ENCODE measurements around the gene NSMCE3.

The NSMCE3 gene

DNA sequence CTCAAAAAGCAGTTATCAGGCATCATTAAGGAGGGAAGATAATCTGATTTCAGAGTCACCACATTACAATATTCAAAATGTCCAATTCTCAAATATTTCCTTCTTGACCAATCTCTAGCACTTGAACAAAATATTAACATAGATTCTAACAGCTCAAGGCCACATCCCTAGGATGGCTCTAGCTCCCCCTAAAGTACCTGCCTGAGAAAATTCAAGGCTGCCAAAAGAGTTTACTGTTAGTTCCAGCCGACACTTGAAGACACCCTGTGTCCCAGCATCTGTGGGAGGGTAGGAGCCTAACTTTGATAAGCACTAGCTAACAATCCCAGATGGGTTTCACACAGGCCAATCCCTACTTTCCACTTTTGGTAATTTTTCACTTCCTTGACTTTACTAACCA, 10.4 kb downstream of the NSMCE3 start:
- no peaks in the 10 kb centered on the region for H3K36me3 ChIP-seq (ENCODE audit: insufficient read depth, low read length)
- H3F3A ChIP-seq (ENCODE audit: insufficient read depth, low read length), result no peaks in the 10 kb centered on the region
- no peaks in the 10 kb centered on the region for H3K79me2 ChIP-seq (ENCODE audit: insufficient read depth, low read length)
- H3K4me2 ChIP-seq (ENCODE audit: low read length), result no peak overlapping the region
- no peaks in the 10 kb centered on the region for H3K4me1 ChIP-seq (ENCODE audit: insufficient read depth, low read length, severe bottlenecking)
- H3K4me3 ChIP-seq (ENCODE audit: low read depth, low read length, poor library complexity, severe bottlenecking), result no peak overlapping the region
- H3K27ac ChIP-seq (ENCODE audit: low read depth, low read length, poor library complexity, severe bottlenecking), result no peak overlapping the region
- no peak overlapping the region for H2AFZ ChIP-seq (ENCODE audit: low read length)
- H3K9ac ChIP-seq (ENCODE audit: low read length), result no peak overlapping the region
- H3K9me3 ChIP-seq (ENCODE audit: low read length), result no peaks in the 10 kb centered on the region
- H4K20me1 ChIP-seq (ENCODE audit: insufficient read depth, low read length), result no peaks in the 10 kb centered on the region
- H3K9me2 ChIP-seq (ENCODE audit: low read depth, low read length), result no peaks in the 10 kb centered on the region
- H3K27me3 ChIP-seq (ENCODE audit: insufficient read depth, low read length), result no peaks in the 10 kb centered on the region
- TF ChIP-seq EZH2 (IDR thresholded peaks at IDR 0.05; ENCODE audit: borderline replicate concordance, low read length), result no peak
- TF ChIP-seq, protein P1, sequence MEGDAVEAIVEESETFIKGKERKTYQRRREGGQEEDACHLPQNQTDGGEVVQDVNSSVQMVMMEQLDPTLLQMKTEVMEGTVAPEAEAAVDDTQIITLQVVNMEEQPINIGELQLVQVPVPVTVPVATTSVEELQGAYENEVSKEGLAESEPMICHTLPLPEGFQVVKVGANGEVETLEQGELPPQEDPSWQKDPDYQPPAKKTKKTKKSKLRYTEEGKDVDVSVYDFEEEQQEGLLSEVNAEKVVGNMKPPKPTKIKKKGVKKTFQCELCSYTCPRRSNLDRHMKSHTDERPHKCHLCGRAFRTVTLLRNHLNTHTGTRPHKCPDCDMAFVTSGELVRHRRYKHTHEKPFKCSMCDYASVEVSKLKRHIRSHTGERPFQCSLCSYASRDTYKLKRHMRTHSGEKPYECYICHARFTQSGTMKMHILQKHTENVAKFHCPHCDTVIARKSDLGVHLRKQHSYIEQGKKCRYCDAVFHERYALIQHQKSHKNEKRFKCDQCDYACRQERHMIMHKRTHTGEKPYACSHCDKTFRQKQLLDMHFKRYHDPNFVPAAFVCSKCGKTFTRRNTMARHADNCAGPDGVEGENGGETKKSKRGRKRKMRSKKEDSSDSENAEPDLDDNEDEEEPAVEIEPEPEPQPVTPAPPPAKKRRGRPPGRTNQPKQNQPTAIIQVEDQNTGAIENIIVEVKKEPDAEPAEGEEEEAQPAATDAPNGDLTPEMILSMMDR (IDR thresholded peaks at IDR 0.05; ENCODE audit: low read length), result no peak

DNA sequence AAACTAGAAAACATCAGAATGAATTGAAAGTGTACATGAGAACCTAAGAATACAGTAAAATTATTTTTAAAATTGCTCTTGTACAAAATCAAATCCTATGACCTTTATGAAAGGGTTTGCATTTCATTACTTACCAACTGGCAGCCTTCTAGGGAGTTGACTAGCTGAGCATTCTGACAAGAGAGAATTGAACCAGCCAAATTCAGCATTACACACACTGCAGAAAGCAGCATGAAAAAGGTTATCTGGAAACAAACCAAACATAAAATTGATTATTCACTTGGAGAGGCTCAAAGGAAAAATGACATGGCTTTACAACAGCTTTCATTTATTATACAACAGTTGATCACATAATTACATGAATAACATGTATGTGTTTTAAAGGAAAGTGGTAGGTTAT, 17.4 kb downstream of the NSMCE3 start:
- H3F3A ChIP-seq (ENCODE audit: insufficient read depth, low read length), result no peaks in the 10 kb centered on the region
- no peaks in the 10 kb centered on the region for H3K79me2 ChIP-seq (ENCODE audit: insufficient read depth, low read length)
- H3K4me2 ChIP-seq (ENCODE audit: low read length), result no peak overlapping the region
- TF ChIP-seq, protein P1 (IDR thresholded peaks at IDR 0.05; ENCODE audit: low read length), result no peak
- no peak for TF ChIP-seq EZH2 (IDR thresholded peaks at IDR 0.05; ENCODE audit: borderline replicate concordance, low read length)
- H3K27ac ChIP-seq (ENCODE audit: low read depth, low read length, poor library complexity, severe bottlenecking), result no peak overlapping the region
- no peaks in the 10 kb centered on the region for H4K20me1 ChIP-seq (ENCODE audit: insufficient read depth, low read length)
- no peaks in the 10 kb centered on the region for H3K4me1 ChIP-seq (ENCODE audit: insufficient read depth, low read length, severe bottlenecking)
- no peaks in the 10 kb centered on the region for H3K27me3 ChIP-seq (ENCODE audit: insufficient read depth, low read length)
- no peaks in the 10 kb centered on the region for H3K9me2 ChIP-seq (ENCODE audit: low read depth, low read length)
- H3K4me3 ChIP-seq (ENCODE audit: low read depth, low read length, poor library complexity, severe bottlenecking), result no peak overlapping the region
- no peaks in the 10 kb centered on the region for H3K36me3 ChIP-seq (ENCODE audit: insufficient read depth, low read length)
- no peak overlapping the region for H2AFZ ChIP-seq (ENCODE audit: low read length)
- no peaks in the 10 kb centered on the region for H3K9me3 ChIP-seq (ENCODE audit: low read length)
- no peak overlapping the region for H3K9ac ChIP-seq (ENCODE audit: low read length)

DNA sequence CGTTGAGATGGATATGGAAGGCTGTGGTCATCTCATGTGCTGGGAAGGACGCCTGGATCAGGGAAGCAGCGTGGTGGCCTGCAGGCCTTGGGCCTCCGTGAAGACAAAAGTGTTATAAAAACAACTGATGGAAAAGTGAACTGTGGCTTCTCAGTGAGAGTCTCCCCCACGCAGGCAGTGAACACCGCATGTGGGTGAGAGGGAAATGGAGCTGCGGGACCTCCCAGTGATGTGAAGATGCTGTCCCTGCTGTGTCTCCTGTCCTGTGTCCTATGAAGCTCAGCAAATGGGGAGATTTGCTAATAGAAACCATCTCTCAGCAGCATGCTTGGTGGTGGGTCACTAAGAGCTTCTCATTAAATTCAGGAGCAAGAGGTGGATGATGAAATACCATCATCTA, 25.1 kb downstream of the NSMCE3 start:
- H3K36me3 ChIP-seq (ENCODE audit: insufficient read depth, low read length), result no peaks in the 10 kb centered on the region
- no peak overlapping the region for H3K4me2 ChIP-seq (ENCODE audit: low read length)
- no peak overlapping the region for H3K9ac ChIP-seq (ENCODE audit: low read length)
- no peaks in the 10 kb centered on the region for H3F3A ChIP-seq (ENCODE audit: insufficient read depth, low read length)
- no peaks in the 10 kb centered on the region for H3K9me3 ChIP-seq (ENCODE audit: low read length)
- no peaks in the 10 kb centered on the region for H3K27me3 ChIP-seq (ENCODE audit: insufficient read depth, low read length)
- no peak overlapping the region for H2AFZ ChIP-seq (ENCODE audit: low read length)
- TF ChIP-seq, protein P1 (IDR thresholded peaks at IDR 0.05; ENCODE audit: low read length), result no peak
- no peak for TF ChIP-seq EZH2 (IDR thresholded peaks at IDR 0.05; ENCODE audit: borderline replicate concordance, low read length)
- H3K27ac ChIP-seq (ENCODE audit: low read depth, low read length, poor library complexity, severe bottlenecking), result no peak overlapping the region
- H3K79me2 ChIP-seq (ENCODE audit: insufficient read depth, low read length), result no peaks in the 10 kb centered on the region
- no peak overlapping the region for H3K4me3 ChIP-seq (ENCODE audit: low read depth, low read length, poor library complexity, severe bottlenecking)
- H3K9me2 ChIP-seq (ENCODE audit: low read depth, low read length), result no peaks in the 10 kb centered on the region
- H4K20me1 ChIP-seq (ENCODE audit: insufficient read depth, low read length), result no peaks in the 10 kb centered on the region
- no peaks in the 10 kb centered on the region for H3K4me1 ChIP-seq (ENCODE audit: insufficient read depth, low read length, severe bottlenecking)

Data from OCI-LY1 (cell line).